ENCODE measurements around the gene C2CD3. TPM values are rescaled to one million over a fixed set of nuclear protein-coding genes. Genes with fewer than 3 reads are reported as not detected.
"Not testable (repeated sequence)": the region's sequence is repeated elsewhere in the genome, so short reads cannot be mapped to it uniquely, and the experiment has no call there.

The C2CD3 gene
- total RNA-seq, 1 experiment from 2014 or later, result 16.1 TPM

- DNase-seq (ENCODE audit: low read depth), result no peak
Measured at GRCh38 chr11:74112877-74113276, 57.9 kb downstream of the C2CD3 start.

- no peak for DNase-seq (ENCODE audit: low read depth)
Measured at GRCh38 chr11:74106124-74106523, 64.7 kb downstream of the C2CD3 start.

GRCh38 chr11:74102321-74102720 lies 68.5 kb downstream of the C2CD3 start:
- no peak for DNase-seq (ENCODE audit: low read depth)

- no peak for DNase-seq (ENCODE audit: low read depth)
Measured at GRCh38 chr11:74100735-74101134, 70.1 kb downstream of the C2CD3 start.

GRCh38 chr11:74100231-74100630 lies 70.6 kb downstream of the C2CD3 start:
- no peak for DNase-seq (ENCODE audit: low read depth)

- no peak for DNase-seq (ENCODE audit: low read depth)
Measured at GRCh38 chr11:74097686-74098237, 73.0 kb downstream of the C2CD3 start.

- DNase-seq (ENCODE audit: low read depth), result no peak
Measured at GRCh38 chr11:74094393-74094792, 76.4 kb downstream of the C2CD3 start.

GRCh38 chr11:74092425-74092824 lies 78.4 kb downstream of the C2CD3 start:
- no peak for DNase-seq (ENCODE audit: low read depth)

GRCh38 chr11:74091549-74091948 lies 79.3 kb downstream of the C2CD3 start:
- DNase-seq (ENCODE audit: low read depth), result no peak

- peak; percentile 7 for DNase-seq (ENCODE audit: low read depth)
Measured at GRCh38 chr11:74090701-74091100, 80.1 kb downstream of the C2CD3 start.

- DNase-seq (ENCODE audit: low read depth), result peak; percentile 3
Measured at GRCh38 chr11:74086242-74086884, 84.4 kb downstream of the C2CD3 start.

GRCh38 chr11:74085542-74085892 lies 85.3 kb downstream of the C2CD3 start:
- DNase-seq (ENCODE audit: low read depth), result no peak

GRCh38 chr11:74084796-74085541 lies 85.8 kb downstream of the C2CD3 start:
- no peak for DNase-seq (ENCODE audit: low read depth)

- DNase-seq (ENCODE audit: low read depth), result not testable (repeated sequence)
Measured at GRCh38 chr11:74083927-74084326, 86.9 kb downstream of the C2CD3 start.

GRCh38 chr11:74081428-74081827 lies 89.4 kb downstream of the C2CD3 start:
- DNase-seq (ENCODE audit: low read depth), result no peak

- DNase-seq (ENCODE audit: low read depth), result no peak
Measured at GRCh38 chr11:74077193-74077592, 93.6 kb downstream of the C2CD3 start.

- no peak for DNase-seq (ENCODE audit: low read depth)
Measured at GRCh38 chr11:74072721-74073120, 98.1 kb downstream of the C2CD3 start.

GRCh38 chr11:74072286-74072685 lies 98.5 kb downstream of the C2CD3 start:
- DNase-seq (ENCODE audit: low read depth), result no peak

- DNase-seq (ENCODE audit: low read depth), result peak; percentile 15
Measured at GRCh38 chr11:74070723-74071492, 99.9 kb downstream of the C2CD3 start.

GRCh38 chr11:74069146-74070046 lies 101.4 kb downstream of the C2CD3 start:
- DNase-seq (ENCODE audit: low read depth), result no peak

- DNase-seq (ENCODE audit: low read depth), result not testable (repeated sequence)
Measured at GRCh38 chr11:74066663-74067062, 104.1 kb downstream of the C2CD3 start.
